Panc1 (cell line): Measurements from ENCODE around the gene KCNMA1.

Experiments
- SIN3A ChIP-seq: IDR thresholded peaks from 2 replicates; pipeline ENCODE4 v1.6.1; 2012; ENCODE audit warnings: low read depth, mild to moderate bottlenecking, low read length, moderate library complexity, borderline replicate concordance; ENCODE audit not compliant: insufficient read depth
- TF ChIP-seq, protein P1 (sequence below): fragments of 450-650 bp; IDR thresholded peaks from 2 replicates; pipeline ENCODE4 v1.5.1; 2017; ENCODE audit warnings: mild to moderate bottlenecking
- TF ChIP-seq, protein P2 (sequence below), 2 experiments: IDR thresholded peaks; 2 replicates each; pipeline ENCODE4 v1.6.1; 2011 to 2012; ENCODE audit warnings: low read depth in 2 of 2, control low read depth in 1 of 2, low read length in 1 of 2, mild to moderate bottlenecking in 1 of 2, moderate library complexity in 1 of 2; ENCODE audit not compliant: insufficient read depth in 1 of 2

DNA sequence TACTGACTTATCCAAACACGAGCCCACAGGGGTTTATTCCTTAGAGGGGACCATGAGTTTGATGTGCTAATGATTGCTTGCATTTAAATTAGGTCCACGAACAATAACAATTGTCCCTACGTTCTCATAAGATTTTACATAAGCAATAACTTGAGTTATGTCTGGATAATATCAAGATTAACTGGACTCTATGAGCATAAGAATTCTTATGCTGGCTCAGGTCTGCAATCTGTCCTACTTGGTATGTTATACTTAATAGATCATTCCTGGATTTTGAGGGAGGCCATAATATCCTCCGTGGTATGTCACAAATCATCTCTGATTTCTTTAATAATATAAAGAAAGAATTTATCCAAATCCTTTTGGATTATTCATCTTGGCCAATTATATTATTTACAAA is 552.3 kb downstream of the KCNMA1 start:
- TF ChIP-seq, protein P1, sequence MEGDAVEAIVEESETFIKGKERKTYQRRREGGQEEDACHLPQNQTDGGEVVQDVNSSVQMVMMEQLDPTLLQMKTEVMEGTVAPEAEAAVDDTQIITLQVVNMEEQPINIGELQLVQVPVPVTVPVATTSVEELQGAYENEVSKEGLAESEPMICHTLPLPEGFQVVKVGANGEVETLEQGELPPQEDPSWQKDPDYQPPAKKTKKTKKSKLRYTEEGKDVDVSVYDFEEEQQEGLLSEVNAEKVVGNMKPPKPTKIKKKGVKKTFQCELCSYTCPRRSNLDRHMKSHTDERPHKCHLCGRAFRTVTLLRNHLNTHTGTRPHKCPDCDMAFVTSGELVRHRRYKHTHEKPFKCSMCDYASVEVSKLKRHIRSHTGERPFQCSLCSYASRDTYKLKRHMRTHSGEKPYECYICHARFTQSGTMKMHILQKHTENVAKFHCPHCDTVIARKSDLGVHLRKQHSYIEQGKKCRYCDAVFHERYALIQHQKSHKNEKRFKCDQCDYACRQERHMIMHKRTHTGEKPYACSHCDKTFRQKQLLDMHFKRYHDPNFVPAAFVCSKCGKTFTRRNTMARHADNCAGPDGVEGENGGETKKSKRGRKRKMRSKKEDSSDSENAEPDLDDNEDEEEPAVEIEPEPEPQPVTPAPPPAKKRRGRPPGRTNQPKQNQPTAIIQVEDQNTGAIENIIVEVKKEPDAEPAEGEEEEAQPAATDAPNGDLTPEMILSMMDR = no peak
- TF ChIP-seq, protein P2, sequence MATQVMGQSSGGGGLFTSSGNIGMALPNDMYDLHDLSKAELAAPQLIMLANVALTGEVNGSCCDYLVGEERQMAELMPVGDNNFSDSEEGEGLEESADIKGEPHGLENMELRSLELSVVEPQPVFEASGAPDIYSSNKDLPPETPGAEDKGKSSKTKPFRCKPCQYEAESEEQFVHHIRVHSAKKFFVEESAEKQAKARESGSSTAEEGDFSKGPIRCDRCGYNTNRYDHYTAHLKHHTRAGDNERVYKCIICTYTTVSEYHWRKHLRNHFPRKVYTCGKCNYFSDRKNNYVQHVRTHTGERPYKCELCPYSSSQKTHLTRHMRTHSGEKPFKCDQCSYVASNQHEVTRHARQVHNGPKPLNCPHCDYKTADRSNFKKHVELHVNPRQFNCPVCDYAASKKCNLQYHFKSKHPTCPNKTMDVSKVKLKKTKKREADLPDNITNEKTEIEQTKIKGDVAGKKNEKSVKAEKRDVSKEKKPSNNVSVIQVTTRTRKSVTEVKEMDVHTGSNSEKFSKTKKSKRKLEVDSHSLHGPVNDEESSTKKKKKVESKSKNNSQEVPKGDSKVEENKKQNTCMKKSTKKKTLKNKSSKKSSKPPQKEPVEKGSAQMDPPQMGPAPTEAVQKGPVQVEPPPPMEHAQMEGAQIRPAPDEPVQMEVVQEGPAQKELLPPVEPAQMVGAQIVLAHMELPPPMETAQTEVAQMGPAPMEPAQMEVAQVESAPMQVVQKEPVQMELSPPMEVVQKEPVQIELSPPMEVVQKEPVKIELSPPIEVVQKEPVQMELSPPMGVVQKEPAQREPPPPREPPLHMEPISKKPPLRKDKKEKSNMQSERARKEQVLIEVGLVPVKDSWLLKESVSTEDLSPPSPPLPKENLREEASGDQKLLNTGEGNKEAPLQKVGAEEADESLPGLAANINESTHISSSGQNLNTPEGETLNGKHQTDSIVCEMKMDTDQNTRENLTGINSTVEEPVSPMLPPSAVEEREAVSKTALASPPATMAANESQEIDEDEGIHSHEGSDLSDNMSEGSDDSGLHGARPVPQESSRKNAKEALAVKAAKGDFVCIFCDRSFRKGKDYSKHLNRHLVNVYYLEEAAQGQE (IDR thresholded peaks at IDR 0.05; ENCODE audit: insufficient read depth in 1 of 2, low read depth in 2 of 2, low read length in 1 of 2) = no peak
- TF ChIP-seq SIN3A = no peak
